NCI-H1694 (cell line): ENCODE results near the gene BHLHA15.

Experiments used
- DNase-seq: peaks from one replicate; lab custom pipeline; 2025; lab: John Stamatoyannopoulos, UW

Gene BHLHA15

GRCh38 chr7:98225913-98226614 lies 14.8 kb downstream of the BHLHA15 start:
- no peak for DNase-seq

- DNase-seq: no peak
Observed at GRCh38 chr7:98227939-98228338, 16.7 kb downstream of the BHLHA15 start.

GRCh38 chr7:98228801-98229200 lies 17.6 kb downstream of the BHLHA15 start:
- no peak for DNase-seq

- no peak for DNase-seq
Observed at GRCh38 chr7:98229441-98229840, 18.2 kb downstream of the BHLHA15 start.

- no peak for DNase-seq
Observed at GRCh38 chr7:98229991-98230745, 18.9 kb downstream of the BHLHA15 start.

- DNase-seq: no peak
Observed at GRCh38 chr7:98230746-98231471, 19.7 kb downstream of the BHLHA15 start.

GRCh38 chr7:98231493-98232262 lies 20.4 kb downstream of the BHLHA15 start:
- no peak for DNase-seq

- no peak for DNase-seq
Observed at GRCh38 chr7:98232263-98232585, 21.0 kb downstream of the BHLHA15 start.

- DNase-seq: no peak
Observed at GRCh38 chr7:98232799-98233198, 21.6 kb downstream of the BHLHA15 start.

- DNase-seq: no peak
Observed at GRCh38 chr7:98233219-98234070, 22.2 kb downstream of the BHLHA15 start.

GRCh38 chr7:98234429-98235147 lies 23.3 kb downstream of the BHLHA15 start:
- no peak for DNase-seq

- no peak for DNase-seq
Observed at GRCh38 chr7:98235901-98236300, 24.7 kb downstream of the BHLHA15 start.

GRCh38 chr7:98236355-98237185 lies 25.3 kb downstream of the BHLHA15 start:
- no peak for DNase-seq

- DNase-seq: no peak
Observed at GRCh38 chr7:98238076-98238475, 26.8 kb downstream of the BHLHA15 start.

- DNase-seq: no peak
Observed at GRCh38 chr7:98238976-98239375, 27.7 kb downstream of the BHLHA15 start.

GRCh38 chr7:98240961-98241673 lies 29.9 kb downstream of the BHLHA15 start:
- DNase-seq: no peak

- DNase-seq: no peak
Observed at GRCh38 chr7:98241674-98242241, 30.5 kb downstream of the BHLHA15 start.

GRCh38 chr7:98242342-98242741 lies 31.1 kb downstream of the BHLHA15 start:
- DNase-seq: no peak

GRCh38 chr7:98242934-98243333 lies 31.7 kb downstream of the BHLHA15 start:
- no peak for DNase-seq
